Endothelial cell (in vitro differentiated cells): ENCODE results near the gene NOL9. TPM values are rescaled to one million over a fixed set of nuclear protein-coding genes. Genes with fewer than 3 reads are reported as not detected.
A peak's percentile ranks its signal among the peaks of the same experiment; 100 is the strongest.

Experiments used
- DNase-seq: peaks from one replicate; pipeline ENCODE4 v3.0.0; 2021; ENCODE audit warnings: low spot score
- H3K27ac Mint-ChIP-seq: one replicate; pipeline ENCODE4 v1.8.0; 2021; ENCODE audit warnings: mixed read lengths, inconsistent platforms; ENCODE audit not compliant: unreplicated experiment
- H3K27me3 Mint-ChIP-seq: one replicate; pipeline ENCODE4 v1.8.0; 2021; ENCODE audit warnings: mild to moderate bottlenecking, moderate library complexity, mixed read lengths, inconsistent platforms; ENCODE audit not compliant: unreplicated experiment
- H3K36me3 Mint-ChIP-seq: one replicate; pipeline ENCODE4 v1.8.0; 2021; ENCODE audit warnings: mild to moderate bottlenecking, low read depth, mixed read lengths, inconsistent platforms; ENCODE audit not compliant: unreplicated experiment
- H3K4me1 Mint-ChIP-seq: one replicate; pipeline ENCODE4 v1.8.0; 2021; ENCODE audit warnings: mild to moderate bottlenecking, mixed read lengths, inconsistent platforms; ENCODE audit not compliant: unreplicated experiment
- H3K4me3 Mint-ChIP-seq: one replicate; pipeline ENCODE4 v1.8.0; 2021; ENCODE audit warnings: mild to moderate bottlenecking, mixed read lengths, inconsistent platforms; ENCODE audit not compliant: unreplicated experiment
- H3K9me3 Mint-ChIP-seq: one replicate; pipeline ENCODE4 v1.8.0; 2021; ENCODE audit warnings: mixed read lengths, inconsistent platforms; ENCODE audit not compliant: unreplicated experiment
- total RNA-seq: library from RNA; stranded (reverse); fragmentation: NEBNext Ultra II Directional; extraction: Animal tissue kit (Norgen Biotek cat#: 25700); gene quantifications from one replicate; pipeline ENCODE4 v1.2.1, GENCODE V29; 2021; ENCODE audit not compliant: unreplicated experiment
- TF ChIP-seq, protein P1 (sequence below): fragments of 200-600 bp; sonication (generic); IDR thresholded peaks from one replicate; pipeline ENCODE4 v1.5.0; 2021; ENCODE audit warnings: antibody characterized with exemption; ENCODE audit not compliant: unreplicated experiment

NOL9 gene
- total RNA-seq, 1 donor from 2014 or later, result 26.9 TPM

DNA sequence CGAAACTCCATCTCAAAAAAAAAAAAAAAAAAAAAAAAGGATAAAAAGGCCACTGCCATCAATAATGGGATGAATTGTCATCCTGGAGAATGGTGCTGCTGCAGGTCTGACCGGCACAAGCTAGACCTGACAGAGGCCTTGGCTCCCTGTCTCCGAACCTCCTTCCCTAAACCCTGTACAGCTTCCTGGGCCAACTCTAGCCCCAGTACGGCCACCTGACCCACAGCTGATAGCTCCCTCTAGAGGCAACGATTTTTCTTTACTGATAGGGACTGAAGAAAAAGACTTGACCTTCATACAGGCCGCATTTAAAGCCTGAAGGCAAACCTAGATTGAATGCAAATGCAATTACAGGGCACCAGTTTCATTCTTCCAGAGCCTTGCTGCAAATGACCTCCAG, 30.7 kb downstream of the NOL9 start:
- no peaks in the 10 kb centered on the region for H3K4me1 Mint-ChIP-seq
- DNase-seq, result peak; percentile 33
- TF ChIP-seq, protein P1, sequence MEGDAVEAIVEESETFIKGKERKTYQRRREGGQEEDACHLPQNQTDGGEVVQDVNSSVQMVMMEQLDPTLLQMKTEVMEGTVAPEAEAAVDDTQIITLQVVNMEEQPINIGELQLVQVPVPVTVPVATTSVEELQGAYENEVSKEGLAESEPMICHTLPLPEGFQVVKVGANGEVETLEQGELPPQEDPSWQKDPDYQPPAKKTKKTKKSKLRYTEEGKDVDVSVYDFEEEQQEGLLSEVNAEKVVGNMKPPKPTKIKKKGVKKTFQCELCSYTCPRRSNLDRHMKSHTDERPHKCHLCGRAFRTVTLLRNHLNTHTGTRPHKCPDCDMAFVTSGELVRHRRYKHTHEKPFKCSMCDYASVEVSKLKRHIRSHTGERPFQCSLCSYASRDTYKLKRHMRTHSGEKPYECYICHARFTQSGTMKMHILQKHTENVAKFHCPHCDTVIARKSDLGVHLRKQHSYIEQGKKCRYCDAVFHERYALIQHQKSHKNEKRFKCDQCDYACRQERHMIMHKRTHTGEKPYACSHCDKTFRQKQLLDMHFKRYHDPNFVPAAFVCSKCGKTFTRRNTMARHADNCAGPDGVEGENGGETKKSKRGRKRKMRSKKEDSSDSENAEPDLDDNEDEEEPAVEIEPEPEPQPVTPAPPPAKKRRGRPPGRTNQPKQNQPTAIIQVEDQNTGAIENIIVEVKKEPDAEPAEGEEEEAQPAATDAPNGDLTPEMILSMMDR, result peak; percentile 36
- no peak overlapping the region for H3K4me3 Mint-ChIP-seq
- no peaks in the 10 kb centered on the region for H3K9me3 Mint-ChIP-seq
- peaks cover 8% of the 10 kb centered on the region for H3K27me3 Mint-ChIP-seq
- no peak overlapping the region for H3K27ac Mint-ChIP-seq
- peaks cover 18% of the 10 kb centered on the region for H3K36me3 Mint-ChIP-seq

GRCh38 chr1:6521536-6521935, 32.8 kb downstream of the NOL9 start:
- Mint-ChIP-seq H3K36me3 (peaks cover 8% of the 10 kb centered on the region), H3K27ac (no peak overlapping the region), H3K4me3 (no peak overlapping the region), H3K27me3 (peaks cover 4% of the 10 kb centered on the region), H3K4me1 (no peaks in the 10 kb centered on the region), H3K9me3 (no peaks in the 10 kb centered on the region)
- TF ChIP-seq, protein P1, result no peak
- no peak for DNase-seq

DNA sequence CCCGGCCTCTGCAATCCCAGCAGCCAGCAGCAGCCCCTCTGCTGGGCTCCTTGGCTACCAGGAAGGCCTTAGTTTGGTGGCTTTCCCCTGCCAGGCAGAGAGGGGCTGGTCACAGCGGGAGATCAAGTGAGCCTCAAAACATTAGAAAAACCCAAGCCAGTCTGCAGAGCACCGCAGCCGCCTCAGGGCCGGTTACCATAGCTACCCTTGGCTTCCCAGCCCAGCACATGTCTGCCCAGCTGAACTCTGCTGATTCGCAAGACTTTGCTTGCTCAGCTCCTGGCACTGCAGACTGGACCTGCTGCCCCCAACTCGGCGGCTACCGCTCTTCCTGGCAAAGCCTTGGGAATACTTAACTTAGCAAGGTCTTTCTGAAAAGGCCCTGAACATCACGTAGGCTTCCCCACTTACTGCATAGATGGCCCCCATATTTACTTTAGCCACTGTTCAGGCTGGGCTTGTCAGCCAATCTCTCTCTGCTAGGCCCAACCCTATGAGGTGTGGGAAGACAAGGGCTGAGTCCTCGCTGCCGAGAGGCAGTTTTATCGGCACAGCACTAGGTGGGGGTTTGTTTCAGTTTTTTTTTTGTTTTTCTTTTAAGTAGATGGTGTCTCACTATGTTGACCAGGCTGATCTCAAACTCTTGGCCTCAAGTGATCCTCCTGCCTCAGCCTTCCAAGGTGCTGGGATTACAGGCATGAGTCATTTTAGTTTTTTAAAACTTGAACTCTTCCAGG, 34.2 kb downstream of the NOL9 start:
- H3K27ac Mint-ChIP-seq, result no peak overlapping the region
- H3K4me3 Mint-ChIP-seq, result no peak overlapping the region
- H3K9me3 Mint-ChIP-seq, result no peaks in the 10 kb centered on the region
- H3K4me1 Mint-ChIP-seq, result no peaks in the 10 kb centered on the region
- DNase-seq, result no peak
- peaks cover 4% of the 10 kb centered on the region for H3K27me3 Mint-ChIP-seq
- H3K36me3 Mint-ChIP-seq, result no peaks in the 10 kb centered on the region
- TF ChIP-seq, protein P1, result no peak

DNA sequence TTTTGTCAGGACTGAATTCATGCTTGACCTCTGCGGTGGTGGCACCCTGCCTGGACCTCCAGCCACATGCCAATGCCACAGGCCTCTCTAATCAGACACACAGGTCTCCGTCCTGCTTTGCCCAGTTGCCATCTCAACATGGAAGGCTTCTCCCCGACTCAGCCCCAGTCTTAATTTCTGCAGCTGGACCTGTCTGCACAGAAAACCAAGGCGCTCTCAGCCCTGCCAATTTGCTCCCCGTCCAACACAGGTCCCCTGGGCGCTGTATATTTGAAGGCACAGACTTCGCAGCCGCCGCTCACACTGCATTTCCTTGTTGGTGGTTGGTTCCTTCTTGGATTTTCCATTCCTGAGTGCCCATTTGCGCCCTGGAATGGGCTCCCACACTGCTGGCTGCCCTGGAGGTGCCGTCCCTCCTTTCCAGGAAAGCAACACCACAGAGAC, 34.8 kb downstream of the NOL9 start:
- Mint-ChIP-seq H3K4me3 (no peak overlapping the region), H3K36me3 (no peaks in the 10 kb centered on the region), H3K27ac (no peak overlapping the region), H3K4me1 (no peaks in the 10 kb centered on the region), H3K27me3 (peaks cover 4% of the 10 kb centered on the region), H3K9me3 (no peaks in the 10 kb centered on the region)
- TF ChIP-seq, protein P1, result no peak
- DNase-seq, result no peak

DNA sequence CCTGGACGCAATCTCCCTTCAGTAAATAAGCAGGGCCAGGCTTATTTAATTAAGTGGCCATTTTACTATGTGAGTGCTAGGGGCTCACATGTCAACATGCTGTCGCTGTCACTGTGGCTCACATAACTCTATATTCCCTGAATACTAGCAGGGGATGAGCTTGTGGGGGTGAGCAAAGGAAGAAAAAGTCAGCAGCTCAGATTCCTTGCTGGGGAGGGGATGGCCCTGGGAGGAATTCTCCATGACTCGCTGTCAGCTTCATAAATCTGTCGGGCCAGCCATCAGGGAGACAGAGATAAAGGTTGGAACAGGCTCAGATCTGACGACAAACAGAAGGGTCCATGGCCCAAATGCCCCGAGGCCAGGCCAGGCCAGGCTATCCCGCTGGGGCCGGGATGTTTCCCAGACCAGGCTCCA, 36.9 kb downstream of the NOL9 start:
- Mint-ChIP-seq H3K4me1 (no peaks in the 10 kb centered on the region), H3K36me3 (no peaks in the 10 kb centered on the region), H3K27ac (no peak overlapping the region), H3K9me3 (no peaks in the 10 kb centered on the region), H3K27me3 (peaks cover 2% of the 10 kb centered on the region), H3K4me3 (no peak overlapping the region)
- TF ChIP-seq, protein P1, result no peak
- no peak for DNase-seq
